KOPT-K1 (cell line): ENCODE results near the gene TEX29.

Experiments
- H3K27ac ChIP-seq: fragments of 200-600 bp; sonication (generic); 2 replicates; pipeline ENCODE4 v1.5.1; 2016; ENCODE audit warnings: antibody characterized with exemption, mild to moderate bottlenecking, low read depth, low read length; ENCODE audit not compliant: poor library complexity, severe bottlenecking
- H3K36me3 ChIP-seq: fragments of 200-600 bp; sonication (generic); 2 replicates; pipeline ENCODE4 v1.5.1; 2017; ENCODE audit warnings: antibody characterized with exemption, mild to moderate bottlenecking, low read length, moderate library complexity; ENCODE audit not compliant: insufficient read depth
- H3K9me3 ChIP-seq: fragments of 200-600 bp; sonication (generic); 2 replicates; pipeline ENCODE4 v1.5.1; 2017; ENCODE audit warnings: antibody characterized with exemption, low read length, mild to moderate bottlenecking; ENCODE audit not compliant: insufficient read depth, poor library complexity, severe bottlenecking

The TEX29 gene

DNA sequence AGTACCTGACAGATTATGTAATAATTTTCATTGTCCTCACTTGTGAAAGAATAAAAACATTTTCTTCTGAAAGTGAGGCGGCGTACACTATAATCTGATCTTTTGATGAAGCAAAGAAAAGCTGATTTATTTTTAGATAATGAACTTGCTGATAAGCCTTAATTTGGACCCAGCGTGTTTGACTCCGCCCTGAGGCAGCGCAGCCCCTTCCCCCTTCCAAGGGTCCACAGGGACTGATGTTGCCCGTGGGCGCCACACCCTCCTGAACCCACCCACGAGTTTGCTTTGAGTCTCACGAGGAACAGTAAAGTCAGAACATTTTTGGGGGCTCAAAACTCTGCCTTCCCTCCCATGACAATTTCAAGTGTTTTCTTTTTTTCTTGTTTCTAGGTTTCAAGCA is 40.0 kb downstream of the TEX29 start:
- Histone ChIP-seq H3K36me3 (no peaks in the 10 kb centered on the region), H3K27ac (no peak overlapping the region), H3K9me3 (no peaks in the 10 kb centered on the region)

DNA sequence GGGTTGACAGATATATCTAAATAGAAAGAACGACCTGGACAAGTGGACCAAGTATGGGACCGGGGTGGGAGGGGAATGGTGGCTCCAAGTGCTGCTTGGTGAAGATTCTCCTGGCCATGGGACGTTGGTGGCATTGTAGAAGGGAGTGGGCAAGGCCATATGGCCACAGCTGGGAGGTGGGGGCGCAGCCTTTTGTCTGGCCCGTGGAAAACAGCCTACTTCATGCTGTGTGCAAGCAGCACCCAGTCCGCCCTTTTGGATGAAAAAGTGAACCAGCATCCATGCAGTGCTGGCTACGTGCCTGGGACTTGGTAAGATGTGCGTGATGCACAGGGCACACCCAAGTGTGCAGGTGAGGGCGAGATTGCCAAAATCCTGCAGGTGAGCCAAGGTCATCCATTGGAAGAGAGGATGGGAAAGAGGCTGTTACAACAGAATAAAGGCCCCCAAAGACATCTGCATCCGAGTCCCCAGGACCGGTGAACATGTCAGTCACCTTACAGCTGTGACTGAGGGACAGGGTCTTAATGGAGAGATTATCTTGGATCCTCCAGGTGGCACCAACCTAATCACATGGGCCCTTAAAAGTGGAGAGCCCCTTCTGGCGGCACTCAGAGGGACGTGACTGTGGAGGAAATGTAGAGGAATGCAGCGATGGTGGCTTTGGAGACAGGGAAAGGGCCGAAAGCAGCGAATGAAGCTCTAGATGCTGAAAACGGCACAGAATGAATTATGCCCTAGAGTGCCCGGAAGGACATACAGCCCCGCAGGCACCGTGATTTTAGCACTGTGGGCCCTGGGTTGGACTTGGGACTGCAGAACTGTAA is 40.8 kb downstream of the TEX29 start:
- Histone ChIP-seq H3K36me3 (no peaks in the 10 kb centered on the region), H3K9me3 (no peaks in the 10 kb centered on the region), H3K27ac (no peak overlapping the region)

DNA sequence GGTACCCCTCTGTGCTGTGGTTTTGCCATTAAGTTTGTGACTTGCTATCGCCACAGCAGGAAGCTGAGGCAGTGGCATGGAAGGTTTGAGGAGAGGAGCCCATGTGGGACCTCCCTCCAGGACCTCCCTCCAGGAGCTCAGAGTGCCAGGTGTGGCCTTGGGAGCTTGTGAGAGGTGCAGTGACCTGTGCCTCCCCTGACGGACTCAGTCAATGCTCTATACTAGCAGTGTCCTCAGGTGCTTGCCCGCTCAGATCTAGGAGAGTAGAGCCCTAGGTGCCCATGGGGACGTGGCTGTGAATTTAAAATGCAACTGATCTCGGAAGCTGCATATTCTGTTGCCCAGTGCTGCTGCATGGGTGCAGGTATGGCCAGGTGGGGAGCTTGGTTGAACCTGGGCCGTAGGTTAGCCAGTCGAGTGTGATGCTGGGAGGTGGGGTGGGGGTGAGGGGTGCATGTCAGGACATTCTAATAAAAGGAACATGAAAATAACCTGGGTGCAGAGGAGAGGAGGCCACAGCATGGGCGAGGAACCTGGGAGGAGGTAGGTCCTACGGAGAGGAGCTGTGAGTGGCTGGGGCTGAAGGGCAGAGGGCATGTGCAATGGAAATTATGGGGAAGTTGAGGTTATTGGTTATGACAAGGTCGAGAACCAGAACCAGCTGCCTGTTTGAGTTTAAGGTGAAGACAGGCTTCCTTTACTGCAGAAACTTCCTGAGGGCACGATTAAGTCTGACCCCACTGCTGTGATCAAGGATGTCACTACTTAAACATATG is 41.6 kb downstream of the TEX29 start:
- Histone ChIP-seq H3K9me3 (no peaks in the 10 kb centered on the region), H3K36me3 (no peaks in the 10 kb centered on the region), H3K27ac (no peak overlapping the region)

DNA sequence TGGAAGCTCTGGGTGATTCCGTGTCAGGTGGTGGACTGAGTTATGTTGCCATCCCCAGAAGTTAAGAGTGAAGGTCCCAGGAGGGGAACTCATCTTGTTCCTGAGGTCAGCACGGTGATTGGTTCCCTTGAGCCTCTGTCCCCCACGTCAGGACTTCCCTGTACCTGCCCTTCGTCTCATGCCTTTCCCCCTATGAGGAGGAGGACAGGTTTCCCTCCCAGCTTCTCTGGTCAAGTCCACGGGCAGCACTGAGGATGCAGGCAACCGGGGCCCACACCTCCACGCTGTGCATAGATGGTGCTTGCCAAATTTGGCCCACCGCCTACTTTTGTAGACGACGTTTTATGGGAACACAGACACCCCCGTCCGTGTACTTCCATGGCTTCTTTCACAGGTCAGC is 42.7 kb downstream of the TEX29 start:
- H3K36me3 ChIP-seq, result no peaks in the 10 kb centered on the region
- H3K9me3 ChIP-seq, result peaks cover 2% of the 10 kb centered on the region
- no peak overlapping the region for H3K27ac ChIP-seq

DNA sequence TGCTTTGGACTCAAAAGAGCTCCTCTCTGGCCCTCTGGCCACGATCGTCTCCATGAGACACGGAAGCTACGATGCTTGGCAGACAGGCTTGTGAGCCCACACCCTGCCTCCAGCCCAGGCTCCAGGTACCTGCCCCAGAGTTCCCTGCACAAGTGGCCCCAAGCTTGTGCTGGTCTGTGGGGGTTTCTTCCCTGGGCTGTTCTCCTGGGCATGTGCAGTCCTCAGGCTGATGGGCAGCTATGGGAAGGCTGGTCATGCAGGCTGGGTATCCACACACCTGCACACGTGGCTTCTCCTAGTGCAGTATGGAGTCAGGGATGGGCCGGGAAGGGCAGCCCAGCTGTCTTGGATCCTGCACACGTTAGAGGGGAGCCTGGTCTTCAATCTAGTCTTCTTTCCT is 43.1 kb downstream of the TEX29 start:
- Histone ChIP-seq H3K36me3 (no peaks in the 10 kb centered on the region), H3K9me3 (peaks cover 6% of the 10 kb centered on the region), H3K27ac (no peak overlapping the region)

DNA sequence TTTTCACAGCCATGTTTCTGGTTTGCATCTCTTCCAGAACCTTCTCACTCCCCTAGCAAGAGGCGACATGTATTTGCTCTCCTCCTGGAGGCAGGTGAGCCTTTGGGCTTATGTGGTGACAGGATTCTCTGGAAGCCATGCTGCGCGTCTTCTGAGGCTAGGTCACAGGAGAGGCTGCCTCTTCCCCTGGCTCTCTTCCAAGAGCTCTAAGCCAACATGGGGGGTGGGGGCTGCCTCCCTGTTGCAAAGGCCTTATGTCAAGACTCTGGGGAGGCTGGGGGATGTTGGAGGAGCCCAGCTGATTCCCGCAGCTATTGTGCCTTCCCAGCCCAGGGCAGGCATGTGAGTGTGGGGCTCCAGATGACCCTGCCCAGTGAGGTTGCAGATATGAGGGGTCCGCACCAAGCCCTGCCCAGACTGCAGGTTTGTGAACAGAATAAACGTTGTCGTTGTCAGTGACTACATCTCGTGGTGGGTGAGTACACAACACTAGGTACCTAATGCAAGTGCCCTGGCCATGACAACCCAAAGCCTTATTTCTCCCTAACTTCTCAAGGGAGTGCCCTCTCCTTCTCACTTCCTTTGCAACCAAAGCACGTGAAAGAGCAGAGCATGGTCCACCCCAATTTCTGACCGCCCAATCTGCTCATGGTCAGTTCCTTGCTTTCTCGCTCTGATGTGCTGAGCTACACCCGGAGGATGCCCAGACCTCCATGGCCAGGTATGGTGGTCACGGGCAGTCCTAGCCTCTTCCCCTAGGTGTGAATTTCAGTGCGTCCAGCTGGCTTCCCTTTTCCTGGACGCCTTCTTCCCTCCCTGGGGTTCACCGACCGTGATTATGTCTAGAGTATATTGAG is 44.9 kb downstream of the TEX29 start:
- Histone ChIP-seq H3K36me3 (no peaks in the 10 kb centered on the region), H3K27ac (no peak overlapping the region), H3K9me3 (peaks cover 15% of the 10 kb centered on the region)

DNA sequence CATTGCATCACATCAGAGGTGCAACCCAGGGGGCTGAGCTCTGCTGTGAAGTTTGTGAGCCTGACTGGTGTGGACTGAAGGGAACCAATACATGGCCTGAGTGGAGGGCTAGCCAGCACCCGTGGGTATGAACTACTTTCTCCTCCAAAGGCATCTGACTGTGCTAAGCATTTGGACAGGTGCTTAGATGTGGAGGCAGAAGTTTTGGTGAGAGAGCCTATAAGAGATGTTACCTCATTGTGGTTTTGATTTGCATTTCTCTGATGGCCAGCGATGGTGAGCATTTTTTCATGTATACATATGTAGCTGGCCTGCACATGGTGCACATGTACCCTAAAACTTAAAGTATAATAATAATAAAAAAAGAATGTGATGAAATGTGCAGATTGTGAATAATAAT is 46.9 kb downstream of the TEX29 start:
- Histone ChIP-seq H3K36me3 (no peaks in the 10 kb centered on the region), H3K9me3 (peaks cover 15% of the 10 kb centered on the region), H3K27ac (no peak overlapping the region)

DNA sequence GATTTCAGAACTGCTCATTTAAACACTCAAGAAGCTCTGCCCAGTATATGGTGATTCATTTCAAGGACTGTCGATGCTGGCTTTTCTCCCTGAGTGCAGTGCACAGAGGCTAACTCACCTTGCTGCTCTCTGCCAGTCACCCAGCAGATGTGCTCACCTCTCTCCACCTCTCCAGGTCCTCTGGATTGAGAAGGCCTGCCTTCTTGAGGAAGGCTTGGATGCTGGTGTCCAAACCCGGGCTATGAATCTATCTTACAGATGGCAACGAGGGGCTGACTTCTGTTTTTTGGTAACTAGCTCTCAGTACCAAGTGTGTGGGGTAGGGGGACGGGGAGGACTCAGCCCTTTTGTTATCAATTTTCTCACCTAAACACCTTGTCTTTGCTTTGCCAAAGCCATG is 47.6 kb downstream of the TEX29 start:
- Histone ChIP-seq H3K9me3 (peaks cover 16% of the 10 kb centered on the region), H3K36me3 (no peaks in the 10 kb centered on the region), H3K27ac (no peak overlapping the region)

DNA sequence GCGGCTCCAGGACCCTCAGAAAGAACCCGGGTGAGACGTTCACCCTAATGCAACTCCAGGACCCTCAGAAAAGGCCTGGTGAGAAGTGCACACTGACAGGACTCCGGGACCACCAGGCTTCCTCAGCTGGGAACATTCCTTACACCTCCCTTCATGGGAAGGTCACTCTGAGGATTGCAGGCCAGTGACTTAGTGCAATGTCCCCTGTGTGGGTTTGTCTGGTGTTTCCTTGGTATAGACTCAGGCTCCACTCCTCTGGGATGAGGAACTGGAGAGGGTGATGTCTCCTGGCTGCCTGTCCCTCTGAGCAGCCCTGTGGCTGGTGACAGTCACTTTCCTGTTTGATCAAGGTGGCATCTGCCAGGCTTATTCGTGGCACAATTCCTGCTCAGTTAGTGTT is 49.7 kb downstream of the TEX29 start:
- Histone ChIP-seq H3K27ac (no peak overlapping the region), H3K36me3 (no peaks in the 10 kb centered on the region), H3K9me3 (peaks cover 21% of the 10 kb centered on the region)

DNA sequence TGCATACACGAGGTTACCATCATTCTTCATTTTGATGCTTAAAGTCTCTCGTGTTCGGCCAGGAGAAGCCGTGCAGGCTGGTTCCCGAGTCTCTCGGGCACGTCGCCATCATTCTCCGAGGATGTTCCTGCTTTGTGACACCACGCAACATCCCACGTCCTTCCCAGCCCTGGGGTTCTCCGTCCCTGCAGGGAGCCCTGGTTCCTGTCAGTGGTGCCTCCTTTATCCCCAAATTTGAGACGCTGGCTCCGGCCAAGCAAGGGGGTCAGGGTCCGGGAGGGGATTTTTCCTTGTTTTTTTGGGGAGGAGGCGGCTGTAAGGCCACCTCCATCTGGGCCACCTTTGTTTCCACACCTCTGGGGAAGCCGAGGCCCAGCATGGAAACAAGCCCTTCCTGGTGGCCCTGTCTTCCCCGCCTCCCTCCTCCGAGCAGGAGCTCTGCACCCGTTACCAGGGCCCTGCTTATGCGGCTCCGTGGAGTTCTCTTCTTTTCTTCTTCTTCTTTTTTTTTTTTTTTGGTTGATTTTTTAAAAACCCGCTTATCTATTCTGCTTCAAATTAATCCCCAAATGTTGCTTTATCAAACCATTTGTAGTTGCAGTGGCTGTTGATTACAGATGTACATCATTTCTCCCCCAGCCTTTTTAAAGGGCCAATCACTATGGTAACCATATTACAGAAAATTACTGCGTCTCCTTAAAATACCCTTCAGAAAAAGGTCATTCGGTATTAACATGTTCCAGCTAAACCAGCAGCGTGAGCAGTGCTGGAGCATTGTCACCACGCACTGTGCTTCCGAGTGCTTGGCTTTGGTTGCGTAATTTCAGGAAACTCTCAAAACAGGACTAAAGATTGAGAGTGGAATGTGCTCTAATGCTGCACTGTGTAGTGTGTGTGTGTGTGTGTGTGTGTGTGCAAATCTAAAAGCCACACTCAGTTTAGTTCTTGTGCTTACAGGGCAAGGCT is 50.4 kb downstream of the TEX29 start:
- Histone ChIP-seq H3K27ac (no peak overlapping the region), H3K36me3 (no peaks in the 10 kb centered on the region), H3K9me3 (peaks cover 21% of the 10 kb centered on the region)

DNA sequence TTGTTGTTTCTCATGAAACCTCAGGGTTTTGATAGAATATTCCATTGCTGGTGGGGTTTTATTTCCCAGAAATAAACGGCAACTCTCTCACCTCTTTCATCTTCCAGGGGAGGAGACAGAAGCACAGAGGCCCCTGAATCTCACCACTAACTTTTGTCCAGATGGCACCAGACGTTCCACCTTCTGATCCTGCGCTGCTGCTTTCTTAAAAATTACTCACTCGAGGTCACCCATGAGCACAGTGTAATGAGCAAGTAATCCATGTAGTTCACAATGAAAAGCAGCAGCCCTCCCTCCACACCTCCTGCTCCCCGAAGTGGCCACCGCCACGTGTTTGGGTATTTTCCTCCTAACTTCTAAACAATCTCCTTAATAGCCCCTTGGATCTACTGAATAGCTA is 51.3 kb downstream of the TEX29 start:
- Histone ChIP-seq H3K9me3 (peaks cover 21% of the 10 kb centered on the region), H3K36me3 (no peaks in the 10 kb centered on the region), H3K27ac (no peak overlapping the region)

DNA sequence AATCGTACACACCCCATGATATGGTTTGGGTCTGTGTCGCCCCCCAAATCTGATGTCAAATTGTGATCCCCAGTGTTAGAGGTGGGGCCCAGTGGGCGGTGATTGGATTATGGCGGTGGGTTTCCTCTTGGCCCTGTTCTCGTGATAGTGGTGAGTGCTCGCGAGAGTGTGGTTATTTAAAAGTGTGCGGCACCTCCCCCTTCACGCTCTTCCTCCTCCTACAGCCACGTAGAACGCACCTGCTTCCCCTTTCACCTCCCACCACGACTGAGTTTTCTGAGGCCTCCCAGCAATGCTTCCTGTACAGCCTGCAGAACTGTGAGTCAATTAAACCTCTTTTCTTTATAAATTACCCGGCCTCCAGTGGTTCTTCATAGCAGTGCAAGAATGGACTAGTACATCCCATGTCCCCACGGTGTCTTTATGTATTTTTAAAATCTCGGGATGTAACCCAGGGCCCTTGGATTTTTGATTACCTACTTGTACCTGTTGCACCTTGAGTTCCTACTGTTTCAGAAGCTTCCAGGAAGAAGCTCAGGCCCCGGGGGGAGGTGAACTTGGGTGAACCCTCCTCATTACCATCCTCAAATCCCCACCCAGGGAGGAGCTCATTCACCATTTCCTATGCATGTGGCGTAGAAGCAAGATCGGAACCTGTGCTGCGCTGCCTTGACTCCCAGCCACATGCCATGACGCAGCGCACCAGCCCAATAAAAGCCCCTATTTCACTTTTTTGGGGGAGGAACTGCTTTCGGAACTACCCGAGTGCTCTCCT is 52.4 kb downstream of the TEX29 start:
- peaks cover 21% of the 10 kb centered on the region for H3K9me3 ChIP-seq
- H3K27ac ChIP-seq, result no peak overlapping the region
- H3K36me3 ChIP-seq, result no peaks in the 10 kb centered on the region

DNA sequence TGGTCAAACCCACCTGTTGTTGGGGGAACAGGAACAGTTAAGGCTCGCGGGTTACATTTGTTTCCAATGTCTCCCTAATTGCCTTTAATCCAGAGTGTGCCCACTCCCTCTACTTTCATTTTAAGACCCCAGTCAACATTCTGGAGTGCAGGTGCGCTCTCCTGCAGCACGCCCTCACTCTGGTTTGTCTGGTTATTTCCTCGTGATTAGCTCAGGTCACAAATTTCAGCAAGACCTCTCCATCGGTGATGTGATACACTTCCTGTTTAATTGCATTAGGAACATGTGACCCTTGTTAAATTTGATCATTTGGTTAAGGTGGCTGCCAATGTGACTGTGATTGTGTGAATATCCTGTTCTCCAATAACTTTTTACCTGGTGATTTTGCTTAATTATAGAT is 53.0 kb downstream of the TEX29 start:
- H3K36me3 ChIP-seq, result no peaks in the 10 kb centered on the region
- no peak overlapping the region for H3K27ac ChIP-seq
- H3K9me3 ChIP-seq, result peaks cover 15% of the 10 kb centered on the region

DNA sequence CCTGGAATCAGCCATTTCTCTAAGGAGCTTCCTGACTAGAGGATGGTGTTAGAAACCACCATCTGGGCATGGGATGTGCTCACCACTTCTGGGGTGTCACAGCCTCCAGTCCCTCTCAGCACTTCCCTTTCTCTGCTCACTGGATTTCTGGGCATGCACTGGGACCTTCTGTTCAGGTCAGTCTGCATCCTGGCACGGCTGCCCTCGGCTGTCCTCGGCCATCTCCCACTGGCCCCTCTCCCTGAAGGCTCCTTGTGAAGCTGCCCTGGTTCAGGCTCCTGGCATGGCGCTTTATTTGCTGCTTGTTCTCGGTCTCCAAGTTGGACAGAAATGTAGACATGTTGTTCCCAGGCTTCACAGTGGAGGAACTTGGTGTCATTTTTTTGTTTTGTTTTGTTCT is 60.0 kb downstream of the TEX29 start:
- H3K27ac ChIP-seq, result no peak overlapping the region

More for the DNA sequence above, 60.0 kb downstream of the TEX29 start:
- Histone ChIP-seq H3K9me3 (peaks cover 4% of the 10 kb centered on the region), H3K36me3 (no peaks in the 10 kb centered on the region)
